ENCODE measurements around the gene KNG1.

Gene KNG1

DNA sequence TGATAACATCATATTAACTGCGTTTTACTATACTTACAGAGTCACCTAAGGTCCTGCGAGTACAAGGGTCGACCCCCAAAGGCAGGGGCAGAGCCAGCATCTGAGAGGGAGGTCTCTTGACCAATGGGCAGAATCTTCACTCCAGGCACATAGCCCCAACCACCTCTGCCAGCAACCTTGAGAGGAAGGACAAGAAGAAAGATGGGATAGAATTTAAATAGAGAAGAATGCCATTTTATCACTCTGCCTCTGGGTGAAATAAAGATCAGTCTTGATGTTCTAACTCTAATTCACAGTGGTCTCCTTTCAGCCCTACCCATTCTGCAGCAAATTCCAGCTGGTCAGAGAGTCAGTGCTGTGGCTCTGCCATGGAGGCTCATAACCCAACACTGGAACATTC, 26.5 kb downstream of the KNG1 start:
- no peak overlapping the region for H3K4me3 ChIP-seq (ENCODE audit: low read depth, low read length)
- TF ChIP-seq, protein P1, sequence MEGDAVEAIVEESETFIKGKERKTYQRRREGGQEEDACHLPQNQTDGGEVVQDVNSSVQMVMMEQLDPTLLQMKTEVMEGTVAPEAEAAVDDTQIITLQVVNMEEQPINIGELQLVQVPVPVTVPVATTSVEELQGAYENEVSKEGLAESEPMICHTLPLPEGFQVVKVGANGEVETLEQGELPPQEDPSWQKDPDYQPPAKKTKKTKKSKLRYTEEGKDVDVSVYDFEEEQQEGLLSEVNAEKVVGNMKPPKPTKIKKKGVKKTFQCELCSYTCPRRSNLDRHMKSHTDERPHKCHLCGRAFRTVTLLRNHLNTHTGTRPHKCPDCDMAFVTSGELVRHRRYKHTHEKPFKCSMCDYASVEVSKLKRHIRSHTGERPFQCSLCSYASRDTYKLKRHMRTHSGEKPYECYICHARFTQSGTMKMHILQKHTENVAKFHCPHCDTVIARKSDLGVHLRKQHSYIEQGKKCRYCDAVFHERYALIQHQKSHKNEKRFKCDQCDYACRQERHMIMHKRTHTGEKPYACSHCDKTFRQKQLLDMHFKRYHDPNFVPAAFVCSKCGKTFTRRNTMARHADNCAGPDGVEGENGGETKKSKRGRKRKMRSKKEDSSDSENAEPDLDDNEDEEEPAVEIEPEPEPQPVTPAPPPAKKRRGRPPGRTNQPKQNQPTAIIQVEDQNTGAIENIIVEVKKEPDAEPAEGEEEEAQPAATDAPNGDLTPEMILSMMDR (IDR thresholded peaks at IDR 0.05; ENCODE audit: low read depth, low read length), result no peak

DNA sequence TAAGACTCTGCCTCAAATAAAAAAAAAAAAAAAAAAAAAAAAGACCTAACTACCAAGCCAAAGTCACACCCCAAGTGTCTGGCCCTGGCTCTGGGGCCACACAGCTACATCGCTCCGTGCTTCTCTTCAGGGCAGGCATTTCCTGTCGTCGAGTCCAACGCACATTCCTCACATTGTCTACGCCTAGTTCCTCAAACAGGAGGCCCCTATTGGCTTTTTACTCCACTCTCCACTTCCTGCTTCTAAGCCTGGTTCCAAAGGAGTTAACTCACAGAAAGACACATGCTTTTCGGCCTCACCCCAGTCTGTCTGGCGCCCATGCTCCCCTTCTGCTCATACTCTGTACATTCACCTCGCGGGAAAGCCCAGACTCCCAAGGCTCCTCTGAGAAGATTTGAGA, 28.8 kb downstream of the KNG1 start:
- TF ChIP-seq, protein P1 (IDR thresholded peaks at IDR 0.05; ENCODE audit: low read depth, low read length), result no peak

GRCh38 chr3:186750316-186750715, 33.2 kb downstream of the KNG1 start:
- TF ChIP-seq, protein P1 (IDR thresholded peaks at IDR 0.05; ENCODE audit: low read depth, low read length), result no peak
- no peak overlapping the region for H3K4me3 ChIP-seq (ENCODE audit: low read depth, low read length)

More for the DNA sequence above, 28.8 kb downstream of the KNG1 start:
- H3K4me3 ChIP-seq (ENCODE audit: low read depth, low read length), result no peak overlapping the region

DNA sequence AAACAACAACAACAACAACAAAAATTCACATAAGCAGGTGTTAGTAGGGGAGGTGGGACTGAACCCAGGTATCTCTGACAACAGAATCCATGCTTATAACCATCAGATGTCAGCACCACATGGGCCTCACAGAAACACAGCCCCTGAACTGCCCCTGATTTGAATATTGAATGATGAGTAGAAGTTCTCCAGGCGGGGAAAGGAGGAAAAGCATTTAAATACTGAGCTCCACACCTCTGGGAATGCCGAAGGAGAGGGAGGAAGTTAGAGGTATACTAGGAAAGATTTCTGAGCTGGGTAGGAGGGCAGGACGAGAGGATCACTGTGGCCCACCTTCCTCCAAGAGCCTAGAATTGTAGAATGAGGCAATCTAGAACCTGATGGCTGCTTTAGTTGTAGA, 34.3 kb downstream of the KNG1 start:
- TF ChIP-seq, protein P1 (IDR thresholded peaks at IDR 0.05; ENCODE audit: low read depth, low read length), result no peak
- H3K4me3 ChIP-seq (ENCODE audit: low read depth, low read length), result no peak overlapping the region

- no peak overlapping the region for H3K4me3 ChIP-seq (ENCODE audit: low read depth, low read length)
Measured at GRCh38 chr3:186754006-186754405, 36.8 kb downstream of the KNG1 start.

GRCh38 chr3:186754871-186755270, 37.7 kb downstream of the KNG1 start:
- TF ChIP-seq, protein P1 (IDR thresholded peaks at IDR 0.05; ENCODE audit: low read depth, low read length), result no peak
- H3K4me3 ChIP-seq (ENCODE audit: low read depth, low read length), result no peak overlapping the region

More at GRCh38 chr3:186754006-186754405, 36.8 kb downstream of the KNG1 start:
- TF ChIP-seq, protein P1 (IDR thresholded peaks at IDR 0.05; ENCODE audit: low read depth, low read length), result no peak

DNA sequence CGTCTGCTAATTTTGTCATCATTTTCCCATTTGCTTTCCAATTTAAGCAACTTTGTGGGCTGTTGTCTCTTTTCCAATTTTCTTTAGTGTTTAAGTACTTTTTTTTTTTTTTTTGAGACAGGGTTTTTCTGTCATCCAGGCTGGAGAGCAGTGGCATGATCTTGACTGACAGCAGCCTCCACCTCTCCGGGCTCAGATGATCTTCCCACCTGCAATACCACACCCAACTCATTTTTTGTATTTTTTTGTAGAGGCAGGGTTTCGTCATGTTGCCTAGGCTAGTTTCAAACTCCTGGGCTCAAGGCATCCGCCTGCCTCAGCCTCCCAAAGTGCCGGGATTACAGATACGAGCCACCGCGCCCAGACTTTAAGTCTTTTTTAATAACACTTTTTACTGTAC, 40.1 kb downstream of the KNG1 start:
- TF ChIP-seq, protein P1 (IDR thresholded peaks at IDR 0.05; ENCODE audit: low read depth, low read length), result no peak

More for the DNA sequence above, 40.1 kb downstream of the KNG1 start:
- no peak overlapping the region for H3K4me3 ChIP-seq (ENCODE audit: low read depth, low read length)
